GM23248 (cell line): Measurements from ENCODE around the gene SLC13A1.

Experiments
- EZH2 ChIP-seq: fragments of 200-600 bp; sonication (generic); IDR thresholded peaks from 2 replicates; pipeline ENCODE4 v1.6.1; 2018; ENCODE audit warnings: antibody characterized with exemption, mild to moderate bottlenecking; ENCODE audit not compliant: insufficient read depth, poor library complexity, severe bottlenecking
- EZH2phosphoT487 ChIP-seq: fragments of 200-600 bp; sonication (generic); IDR thresholded peaks from 2 replicates; pipeline ENCODE4 v1.6.1; 2018; ENCODE audit warnings: antibody characterized with exemption, moderate library complexity, mild to moderate bottlenecking, low read depth; ENCODE audit not compliant: insufficient read depth

DNA sequence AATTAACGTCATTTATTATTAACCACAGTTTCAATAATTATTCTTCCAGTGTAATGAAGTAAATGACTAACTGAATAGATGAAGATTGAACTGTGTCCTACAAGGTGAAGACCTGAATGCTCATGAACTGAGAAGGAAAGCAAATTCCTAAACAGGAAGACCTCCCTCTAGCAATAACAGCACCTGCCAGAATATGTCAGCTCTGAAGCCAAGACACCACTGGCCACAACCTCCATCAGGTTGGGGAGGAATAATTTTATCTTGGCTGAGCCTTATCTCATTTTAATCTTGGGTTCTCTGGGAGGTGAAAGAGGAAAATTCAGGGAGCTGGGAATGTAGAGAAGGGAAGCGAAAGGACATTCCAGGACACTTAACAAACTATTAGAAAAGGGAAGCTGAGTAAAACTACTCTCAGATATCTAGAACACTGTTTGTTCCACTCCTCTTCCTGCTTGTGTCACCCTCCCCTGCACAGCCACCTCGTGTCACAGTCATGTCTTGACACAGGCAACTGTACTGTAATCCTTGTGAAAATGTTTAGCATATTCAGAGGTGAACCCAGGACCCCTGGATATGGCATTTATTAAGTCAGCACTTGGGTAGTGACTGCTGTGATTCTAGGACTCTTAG is 4.6 kb upstream of the SLC13A1 start:
- TF ChIP-seq EZH2phosphoT487 (no peak), EZH2 (no peak)
